ENCODE results near the gene FAM200B. TPM values are rescaled to one million over a fixed set of nuclear protein-coding genes. Genes with fewer than 3 reads are reported as not detected.
A peak's percentile ranks its signal among the peaks of the same experiment; 100 is the strongest.

Gene FAM200B
- total and polyA plus RNA-seq, 2 donors (not counting 3 experiments of a cell fraction or from before 2014, with no cell fraction given), result 13.9 to 24.6 TPM

DNA sequence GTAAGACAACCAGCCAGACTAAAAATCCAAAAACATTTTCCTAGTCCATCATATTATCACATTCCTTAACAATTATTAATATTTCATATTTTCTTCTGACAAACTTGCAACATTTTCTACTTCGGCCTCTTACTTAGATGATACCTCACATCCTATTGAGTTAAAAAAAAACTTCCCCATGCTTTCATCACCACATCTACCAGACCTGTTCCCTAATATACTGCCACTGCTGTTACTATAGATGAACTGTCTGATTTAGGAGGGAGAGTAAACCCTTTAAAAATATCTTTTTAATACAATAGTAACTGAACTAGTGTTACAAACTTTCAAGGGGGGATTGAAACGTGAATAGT, 1.5 kb downstream of the FAM200B start:
- no TSS peak for BruUV-seq (replicated peaks)
- FAIRE-seq (no peak), DNase-seq (ENCODE audit: low read depth, low spot score) (no peak)
- dilution Hi-C loops (cut with MboI; ENCODE audit: extremely low pct_ligation_motif_present, low sequenced_read_pairs), result no loop called here
- peaks cover 62% of the 10 kb centered on the region for H3K79me2 ChIP-seq (ENCODE audit: control insufficient read depth, insufficient read depth, low read length)
- H3K36me3 ChIP-seq (ENCODE audit: control insufficient read depth in 2 of 2, extremely low read depth in 1 of 2, insufficient read depth in 2 of 2, low read length in 2 of 2), result peaks cover 0 to 6% of the 10 kb centered on the region in 2 experiments
- POLR2A ChIA-PET, result no interaction called here
- CTCF ChIA-PET, result interaction anchor here (0.9 to 1.9 kb wide), 6 partner anchors 13 to 123 kb away, joined by 3 to 8 read pairs (median 4); partner anchors contain the start of genes BST1 and FBXL5
- H3K4me1 ChIP-seq (ENCODE audit: control insufficient read depth, extremely low read depth, insufficient read depth, low read length), result peaks cover 39% of the 10 kb centered on the region
- intact Hi-C loops (cut with micrococcal nuclease), result no loop called here
- H3K4me3 ChIP-seq (replicated peaks in 1 of 3; ENCODE audit: insufficient read depth in 1 of 3, low read depth in 1 of 3, low read length in 3 of 3), result peak overlapping the region in 1 of 3 experiments; percentile 98
- peak overlapping the region; percentile 99 for H3K4me2 ChIP-seq (ENCODE audit: insufficient read depth, low read length)
- no peaks in the 10 kb centered on the region for H3K9me3 ChIP-seq (replicated peaks; ENCODE audit: control insufficient read depth, insufficient read depth, low read length)
- peak overlapping the region; percentile 99 for H3K9ac ChIP-seq (replicated peaks; ENCODE audit: extremely low read depth, insufficient read depth, low read length)
- H2AFZ ChIP-seq (ENCODE audit: low read depth, low read length), result no peak overlapping the region
- H3K27me3 ChIP-seq (ENCODE audit: control insufficient read depth in 2 of 2, insufficient read depth in 2 of 2, low read length in 2 of 2), result no peaks in the 10 kb centered on the region
- H3K9me1 ChIP-seq (replicated peaks; ENCODE audit: control insufficient read depth, extremely low read depth, insufficient read depth, low read length), result no peaks in the 10 kb centered on the region
- TF ChIP-seq JUN (IDR thresholded peaks at IDR 0.05; ENCODE audit: borderline replicate concordance, insufficient read depth, insufficient read length, low read depth), result no peak
- H3K27ac ChIP-seq (ENCODE audit: insufficient read depth, low read depth, low read length), result peak overlapping the region; percentile 95
- no peaks in the 10 kb centered on the region for H4K20me1 ChIP-seq (replicated peaks; ENCODE audit: control insufficient read depth, extremely low read depth, insufficient read depth, low read length)

- no peak overlapping the region for H3K9ac ChIP-seq (replicated peaks; ENCODE audit: extremely low read depth, insufficient read depth, low read length)
- no peaks in the 10 kb centered on the region for H3K9me1 ChIP-seq (replicated peaks; ENCODE audit: control insufficient read depth, extremely low read depth, insufficient read depth, low read length)
- no peaks in the 10 kb centered on the region for H3K27me3 ChIP-seq (ENCODE audit: control insufficient read depth in 2 of 2, insufficient read depth in 2 of 2, low read length in 2 of 2)
- H3K4me1 ChIP-seq (ENCODE audit: control insufficient read depth, extremely low read depth, insufficient read depth, low read length), result peaks cover 28% of the 10 kb centered on the region
- intact Hi-C loops (cut with micrococcal nuclease), result no loop called here
- no peaks in the 10 kb centered on the region for H3K9me3 ChIP-seq (replicated peaks; ENCODE audit: control insufficient read depth, insufficient read depth, low read length)
- FAIRE-seq, result no peak
- no peak for DNase-seq (ENCODE audit: low read depth, low spot score)
- TF ChIP-seq JUN (IDR thresholded peaks at IDR 0.05; ENCODE audit: borderline replicate concordance, insufficient read depth, insufficient read length, low read depth) (no peak), GATA2 (IDR thresholded peaks at IDR 0.05; ENCODE audit: insufficient read depth, insufficient read length, low read depth, low read length) (no peak), POLR2AphosphoS5 (IDR thresholded peaks at IDR 0.05; ENCODE audit: insufficient read depth, low read depth, low read length) (no peak), MYC (IDR thresholded peaks at IDR 0.05; ENCODE audit: low read depth, low read length) (no peak), CTCF (IDR thresholded peaks at IDR 0.05; ENCODE audit: extremely low read depth in 1 of 2, insufficient read depth in 1 of 2, low read depth in 1 of 2, low read length in 2 of 2) (no peak), MAX (IDR thresholded peaks at IDR 0.05; ENCODE audit: insufficient read depth, insufficient read length) (no peak), POLR2A (IDR thresholded peaks at IDR 0.05; ENCODE audit: low read depth, low read length) (no peak), EZH2 (IDR thresholded peaks at IDR 0.05; ENCODE audit: borderline replicate concordance, low read depth, low read length, severe bottlenecking) (no peak)
- H3K79me2 ChIP-seq (ENCODE audit: control insufficient read depth, insufficient read depth, low read length), result peaks cover 49% of the 10 kb centered on the region
- ChIA-PET POLR2A (no interaction called here), CTCF (no interaction called here)
- H2AFZ ChIP-seq (ENCODE audit: low read depth, low read length), result no peak overlapping the region
- peak overlapping the region; percentile 12 for H3K4me2 ChIP-seq (ENCODE audit: insufficient read depth, low read length)
- dilution Hi-C loops (cut with MboI; ENCODE audit: extremely low pct_ligation_motif_present, low sequenced_read_pairs), result no loop called here
- no peak overlapping the region for H3K27ac ChIP-seq (ENCODE audit: insufficient read depth, low read depth, low read length)
- no peak overlapping the region for H3K4me3 ChIP-seq (replicated peaks in 1 of 3; ENCODE audit: insufficient read depth in 1 of 3, low read depth in 1 of 3, low read length in 3 of 3)
- no TSS peak for BruUV-seq (replicated peaks)
- no peaks in the 10 kb centered on the region for H4K20me1 ChIP-seq (replicated peaks; ENCODE audit: control insufficient read depth, extremely low read depth, insufficient read depth, low read length)
- peaks cover 0 to 6% of the 10 kb centered on the region in 2 experiments for H3K36me3 ChIP-seq (ENCODE audit: control insufficient read depth in 2 of 2, extremely low read depth in 1 of 2, insufficient read depth in 2 of 2, low read length in 2 of 2)
These were observed 2.9 kb downstream of the FAM200B start for GRCh38 chr4:15684498-15684897.
